A549 (cell line): Measurements from ENCODE around the gene TBC1D10B.

Experiments used
- CBX2 ChIP-seq: fragments of 200-600 bp; sonication (generic); IDR thresholded peaks from 2 replicates; pipeline ENCODE4 v1.6.1; 2016; ENCODE audit warnings: low read depth, mild to moderate bottlenecking, borderline replicate concordance
- CTCF ChIP-seq: fragments of >200 bp; sonication (Bioruptor Twin); formaldehyde crosslinking; IDR thresholded peaks from 3 replicates; pipeline ENCODE4 v1.5.1; 2016
- JUN ChIP-seq, 2 experiments: fragments of >200 bp; sonication (Bioruptor Twin); formaldehyde crosslinking; IDR thresholded peaks; 2 replicates in 1 of 2; 3 replicates in 1 of 2; pipeline ENCODE4 v1.6.1; 2016 to 2017
- POLR2A ChIP-seq: IDR thresholded peaks from 2 replicates; pipeline ENCODE4 v1.6.1; 2012; ENCODE audit warnings: mild to moderate bottlenecking, low read length
- RAD21 ChIP-seq, 2 experiments: fragments of >200 bp in 1 of 2; sonication (Bioruptor Twin) in 1 of 2; formaldehyde crosslinking in 1 of 2; IDR thresholded peaks in 1 of 2; conservative IDR thresholded peaks in 1 of 2; 2 replicates in 1 of 2; 3 replicates in 1 of 2; pipeline ENCODE4 v1.6.1; 2012 to 2018; ENCODE audit warnings: inconsistent platforms in 1 of 2

GRCh38 chr16:30397056-30397455 lies 26.8 kb upstream of the TBC1D10B start:
- TF ChIP-seq CTCF (no peak), JUN (IDR thresholded peaks at IDR 0.05) (no peak), CBX2 (no peak), RAD21 (conservative IDR thresholded peaks at IDR 0.05 in 1 of 2, IDR thresholded peaks at IDR 0.05 in 1 of 2) (no peak), POLR2A (no peak)
